Measurements from ENCODE around the gene SPNS2. TPM values are rescaled to one million over a fixed set of nuclear protein-coding genes. Genes with fewer than 3 reads are reported as not detected.

SPNS2 gene
- total and polyA plus RNA-seq, 2 of the 8 experiments (the other 6 are each of a cell fraction or from before 2014, with no cell fraction given): 1.2 to 1.5 TPM

DNA sequence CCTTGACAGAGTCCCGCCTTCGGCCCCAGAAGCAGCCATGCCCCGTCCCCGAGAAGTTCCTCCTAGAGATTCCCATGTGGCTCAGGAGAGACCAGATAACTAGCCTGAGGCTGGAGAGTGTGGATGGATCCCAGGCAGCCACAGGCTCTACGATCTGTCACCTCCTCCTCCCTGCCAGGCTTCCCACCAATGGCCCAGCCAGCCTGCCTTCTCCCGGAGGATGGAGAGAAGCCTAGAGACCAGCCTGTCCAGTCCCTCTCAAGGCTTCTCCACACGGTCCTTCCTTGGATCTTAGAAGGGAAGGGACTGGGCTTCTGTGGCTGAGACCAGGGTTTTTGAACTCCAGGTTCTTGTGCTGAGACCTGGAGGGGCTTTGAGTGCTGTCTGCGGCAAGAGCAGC is 84.0 kb downstream of the SPNS2 start:
- Histone ChIP-seq H3K14ac (ENCODE audit: insufficient read length) (no peak overlapping the region), H3K27ac (ENCODE audit: low read depth, low read length) (no peak overlapping the region), H4K20me1 (replicated peaks in 1 of 2; ENCODE audit: control insufficient read depth in 1 of 2, insufficient read depth in 2 of 2, low read length in 2 of 2) (peaks cover 0 to 1% of the 10 kb centered on the region in 2 experiments), H3K27me3 (replicated peaks in 1 of 4; ENCODE audit: control insufficient read depth in 3 of 4, extremely low read depth in 1 of 4, insufficient read depth in 3 of 4, low read length in 3 of 4) (peaks cover 8 to 45% (median 38%) of the 10 kb centered on the region in 4 experiments), H3K79me1 (ENCODE audit: low read depth, low read length) (no peaks in the 10 kb centered on the region), H3K18ac (ENCODE audit: extremely low read depth, low read length) (no peak overlapping the region), H3K4me1 (replicated peaks in 1 of 4; ENCODE audit: control insufficient read depth in 3 of 4, insufficient read depth in 4 of 4, low read length in 3 of 4) (peaks cover 0 to 18% (median 13%) of the 10 kb centered on the region in 4 experiments; a peak in 6 of 7 replicates), H2BK15ac (ENCODE audit: low read length) (no peak overlapping the region), H2BK20ac (ENCODE audit: low read length) (no peak overlapping the region), H2BK12ac (ENCODE audit: low read depth, low read length) (no peak overlapping the region), H3K79me2 (ENCODE audit: control insufficient read depth in 1 of 2, insufficient read depth in 2 of 2, low read length in 2 of 2) (no peaks in the 10 kb centered on the region), H3K4me3 (ENCODE audit: extremely low read depth in 1 of 4, insufficient read depth in 2 of 4, low read depth in 3 of 4, low read length in 4 of 4) (no peak overlapping the region), H2BK5ac (ENCODE audit: low read depth, low read length) (no peak overlapping the region), H3K4me2 (ENCODE audit: insufficient read depth in 1 of 2, low read depth in 2 of 2, low read length in 2 of 2) (no peak overlapping the region; a peak in 1 of 4 replicates), H3K9ac (replicated peaks in 1 of 4; ENCODE audit: extremely low read depth in 1 of 4, low read depth in 3 of 4, low read length in 3 of 4) (no peak overlapping the region), H2AK5ac (ENCODE audit: low read depth, low read length) (no peak overlapping the region; the same call in 1 of the 2 replicates), H3K4ac (replicated peaks; ENCODE audit: insufficient read length, low read depth, low read length) (no peak overlapping the region), H3K9me3 (ENCODE audit: insufficient read depth in 2 of 2, low read depth in 1 of 2, low read length in 1 of 2) (no peaks in the 10 kb centered on the region), H3K23me2 (ENCODE audit: low read depth, low read length) (peaks cover 10% of the 10 kb centered on the region; the same call in 1 of the 2 replicates), H3K56ac (replicated peaks; ENCODE audit: insufficient read length, low read depth, low read length) (no peak overlapping the region), H2BK120ac (replicated peaks; ENCODE audit: low read depth, low read length) (no peak overlapping the region), H4K5ac (ENCODE audit: insufficient read length, low read depth, low read length) (no peak overlapping the region), H2AFZ (ENCODE audit: low read length) (no peak overlapping the region), H3K36me3 (ENCODE audit: control insufficient read depth in 2 of 4, insufficient read depth in 4 of 4, low read length in 3 of 4) (no peaks in the 10 kb centered on the region), H3K23ac (ENCODE audit: insufficient read length) (no peak overlapping the region), H4K91ac (replicated peaks; ENCODE audit: insufficient read length, low read length) (no peak overlapping the region), H4K8ac (ENCODE audit: extremely low read depth, insufficient read depth, low read length) (no peak overlapping the region)
- FAIRE-seq (no peak), DNase-seq (ENCODE audit: low read depth in 1 of 2, low spot score in 2 of 2) (no peak)
- ChIA-PET POLR2A (ENCODE audit: partially characterized antibody) (no interaction called here), CTCF (ENCODE audit: partially characterized antibody) (interaction anchor here (1.2 to 8.8 kb wide), 5 partner anchors 13 to 50 kb away, joined by 4 to 114 read pairs (median 12); partner anchors contain the start of gene GGT6)
- no peak for TF ChIP-seq TAF7 (optimal IDR thresholded peaks at IDR 0.05; ENCODE audit: borderline replicate concordance, low read depth, low read length)
- TF ChIP-seq BACH1 (IDR thresholded peaks at IDR 0.05; ENCODE audit: low read length): no peak
- WGBS, 2 experiments (ENCODE audit: extremely low coverage in 1 of 2, insufficient coverage in 1 of 2, insufficient read length in 1 of 2, insufficient replicate concordance in 2 of 2, low coverage in 1 of 2, low lambda C conversion rate in 2 of 2, missing lambda C conversion rate in 1 of 2): 72% methylated on average over 8 of the region's 8 CpGs; no CpG with 5 or more reads in 1 of the 2 experiments
